ENCODE measurements around the gene SLCO4A1.

DNA sequence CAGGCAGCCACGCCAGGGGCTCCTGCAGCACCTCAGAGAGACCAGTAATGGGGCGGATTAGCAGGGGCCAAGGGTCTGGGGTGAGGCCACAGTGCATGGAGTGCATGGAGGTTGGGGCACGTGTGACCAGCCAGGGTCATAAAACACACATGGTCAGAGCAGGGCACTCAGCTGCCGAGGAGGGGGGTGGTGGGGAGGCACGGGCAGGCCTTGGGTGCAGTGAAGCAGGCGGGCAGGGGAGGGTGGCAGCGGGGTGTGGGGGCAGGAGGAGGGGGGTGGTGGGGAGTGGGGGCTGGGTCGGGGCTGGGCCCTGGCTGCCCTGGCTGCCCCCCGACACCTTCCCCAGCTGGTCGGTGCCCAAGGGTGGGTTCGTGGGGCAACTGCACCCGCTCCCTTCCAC is 42.7 kb downstream of the SLCO4A1 start:
- TF ChIP-seq EHMT2 (IDR thresholded peaks at IDR 0.05) = no peak
- no peak for TF ChIP-seq NCOA2 (IDR thresholded peaks at IDR 0.05; ENCODE audit: partially characterized antibody in 2 of 2)
- TF ChIP-seq JUN (IDR thresholded peaks at IDR 0.05; ENCODE audit: borderline replicate concordance, low read depth, low read length) = no peak
- TF ChIP-seq JUN (CRISPR knock-in tag; IDR thresholded peaks at IDR 0.05; ENCODE audit: borderline replicate concordance) = no peak
- no peak for TF ChIP-seq NCOR1 (IDR thresholded peaks at IDR 0.05)
- TF ChIP-seq TEAD1 (CRISPR knock-in tag; IDR thresholded peaks at IDR 0.05) = no peak
- no peak for TF ChIP-seq MYNN (IDR thresholded peaks at IDR 0.05)
- no peak for TF ChIP-seq MYNN (CRISPR knock-in tag; IDR thresholded peaks at IDR 0.05)
- TF ChIP-seq RBFOX2 (IDR thresholded peaks at IDR 0.05; ENCODE audit: low read depth, low read length) = no peak
- no peak for TF ChIP-seq MAZ (CRISPR knock-in tag; conservative IDR thresholded peaks at IDR 0.05 in 1 of 2, IDR thresholded peaks at IDR 0.05 in 1 of 2)
- TF ChIP-seq, protein P1, sequence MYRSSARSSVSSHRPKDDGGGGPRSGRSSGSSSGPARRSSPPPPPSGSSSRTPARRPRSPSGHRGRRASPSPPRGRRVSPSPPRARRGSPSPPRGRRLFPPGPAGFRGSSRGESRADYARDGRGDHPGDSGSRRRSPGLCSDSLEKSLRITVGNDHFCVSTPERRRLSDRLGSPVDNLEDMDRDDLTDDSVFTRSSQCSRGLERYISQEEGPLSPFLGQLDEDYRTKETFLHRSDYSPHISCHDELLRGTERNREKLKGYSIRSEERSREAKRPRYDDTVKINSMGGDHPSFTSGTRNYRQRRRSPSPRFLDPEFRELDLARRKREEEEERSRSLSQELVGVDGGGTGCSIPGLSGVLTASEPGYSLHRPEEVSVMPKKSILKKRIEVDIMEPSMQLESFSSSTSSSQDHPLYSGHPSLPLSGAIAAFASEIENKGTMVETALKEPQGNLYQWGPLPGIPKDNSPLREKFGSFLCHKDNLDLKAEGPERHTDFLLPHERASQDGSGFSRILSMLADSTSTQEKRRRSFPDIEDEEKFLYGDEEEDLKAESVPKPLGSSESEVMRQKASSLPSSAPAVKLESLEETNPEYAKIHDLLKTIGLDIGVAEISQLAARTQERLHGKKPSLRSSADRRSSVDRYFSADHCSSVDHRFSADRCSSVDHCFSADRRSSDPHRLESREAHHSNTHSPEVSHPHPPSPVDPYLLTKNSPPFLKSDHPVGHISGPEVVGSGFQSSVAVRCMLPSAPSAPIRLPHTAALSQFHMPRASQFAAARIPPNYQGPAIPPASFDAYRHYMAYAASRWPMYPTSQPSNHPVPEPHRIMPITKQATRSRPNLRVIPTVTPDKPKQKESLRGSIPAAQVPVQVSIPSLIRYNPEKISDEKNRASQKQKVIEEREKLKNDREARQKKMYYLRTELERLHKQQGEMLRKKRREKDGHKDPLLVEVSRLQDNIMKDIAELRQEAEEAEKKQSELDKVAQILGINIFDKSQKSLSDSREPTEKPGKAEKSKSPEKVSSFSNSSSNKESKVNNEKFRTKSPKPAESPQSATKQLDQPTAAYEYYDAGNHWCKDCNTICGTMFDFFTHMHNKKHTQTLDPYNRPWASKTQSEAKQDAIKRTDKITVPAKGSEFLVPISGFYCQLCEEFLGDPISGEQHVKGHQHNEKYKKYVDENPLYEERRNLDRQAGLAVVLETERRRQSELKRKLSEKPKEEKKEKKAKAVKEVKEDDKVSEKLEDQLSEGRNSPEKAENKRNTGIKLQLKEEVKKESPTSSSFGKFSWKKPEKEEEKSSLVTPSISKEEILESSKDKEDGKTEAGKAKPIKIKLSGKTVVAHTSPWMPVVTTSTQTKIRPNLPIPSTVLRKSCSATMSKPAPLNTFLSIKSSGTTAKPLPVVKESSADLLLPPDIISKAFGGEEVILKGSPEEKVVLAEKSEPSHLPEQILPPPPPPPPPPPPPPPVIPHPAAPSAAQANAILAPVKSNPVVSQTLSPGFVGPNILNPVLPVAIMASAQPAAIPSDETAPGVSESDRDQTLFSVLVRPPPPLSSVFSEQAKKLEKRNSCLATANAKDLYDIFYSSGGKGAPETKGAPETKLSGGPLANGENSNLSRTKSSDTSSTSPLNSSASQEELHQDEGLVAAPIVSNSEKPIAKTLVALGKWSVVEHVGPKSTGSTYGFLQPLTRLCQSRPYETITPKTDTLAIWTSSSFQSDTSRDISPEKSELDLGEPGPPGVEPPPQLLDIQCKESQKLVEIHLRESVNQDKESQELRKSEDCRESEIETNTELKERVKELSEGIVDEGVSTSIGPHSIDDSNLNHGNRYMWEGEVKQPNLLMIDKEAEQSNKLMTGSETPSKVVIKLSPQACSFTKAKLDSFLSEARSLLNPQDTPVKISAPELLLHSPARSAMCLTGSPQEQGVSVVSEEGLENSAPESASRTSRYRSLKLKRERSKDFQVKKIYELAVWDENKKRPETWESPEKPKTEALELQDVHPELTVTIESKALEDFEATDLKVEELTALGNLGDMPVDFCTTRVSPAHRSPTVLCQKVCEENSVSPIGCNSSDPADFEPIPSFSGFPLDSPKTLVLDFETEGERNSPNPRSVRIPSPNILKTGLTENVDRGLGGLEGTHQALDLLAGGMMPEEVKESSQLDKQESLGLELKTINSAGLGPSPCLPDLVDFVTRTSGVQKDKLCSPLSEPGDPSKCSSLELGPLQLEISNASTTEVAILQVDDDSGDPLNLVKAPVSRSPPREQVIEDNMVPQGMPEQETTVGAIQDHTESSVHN (IDR thresholded peaks at IDR 0.05; ENCODE audit: borderline replicate concordance in 1 of 2, low read depth in 1 of 2) = no peak
- no peak for TF ChIP-seq GABPB1 (CRISPR knock-in tag; IDR thresholded peaks at IDR 0.05)
- TF ChIP-seq KAT8 (IDR thresholded peaks at IDR 0.05; ENCODE audit: low read depth) = no peak
- no peak for TF ChIP-seq NFE2 (IDR thresholded peaks at IDR 0.05; ENCODE audit: low read depth)
- TF ChIP-seq CBFB (CRISPR knock-in tag; IDR thresholded peaks at IDR 0.05) = no peak

All from K562 (cell line).